Mesodermal cell (in vitro differentiated cells): ENCODE results near the gene GNPAT. TPM values are rescaled to one million over a fixed set of nuclear protein-coding genes. Genes with fewer than 3 reads are reported as not detected.

Source experiments
- H3K27ac ChIP-seq: 2 replicates; pipeline ENCODE4 v1.7.0; 2013; ENCODE audit warnings: mild to moderate bottlenecking, low read depth, low read length, moderate library complexity; ENCODE audit not compliant: severe bottlenecking
- H3K36me3 ChIP-seq: 2 replicates; pipeline ENCODE4 v1.7.1; 2013; ENCODE audit warnings: mild to moderate bottlenecking, low read length, moderate library complexity; ENCODE audit not compliant: control insufficient read depth, insufficient read depth
- H3K4me1 ChIP-seq: one replicate; pipeline ENCODE4 v1.7.1; 2013; ENCODE audit warnings: mild to moderate bottlenecking, low read length; ENCODE audit not compliant: insufficient read depth, control insufficient read depth, poor library complexity, severe bottlenecking
- H3K4me3 ChIP-seq: 2 replicates; pipeline ENCODE4 v1.7.0; 2013; ENCODE audit warnings: low read length, control low read depth, mild to moderate bottlenecking; ENCODE audit not compliant: insufficient read depth, poor library complexity, severe bottlenecking; ENCODE audit errors: extremely low read depth
- H3K9me3 ChIP-seq: 2 replicates; pipeline ENCODE4 v1.7.1; 2013; ENCODE audit warnings: mild to moderate bottlenecking, low read length, moderate library complexity; ENCODE audit not compliant: control insufficient read depth
- WGBS, 2 experiments: methylation state at CpG; one replicate each; pipeline ENCODE4 v1.1.5; 2013; ENCODE audit warnings: missing lambda C conversion rate in 2 of 2; ENCODE audit not compliant: insufficient coverage in 2 of 2; 5-methylcytosine and 5-hydroxymethylcytosine counted together
- polyA plus RNA-seq, 2 experiments: library from polyadenylated mRNA; stranded (reverse); fragments of 50-300 nt; gene quantifications; one replicate each; pipeline ENCODE4 v1.2.3, GENCODE V29; 2013

The GNPAT gene
- 56.5 TPM for polyA plus RNA-seq (2013, experiment 1 of 2)
- polyA plus RNA-seq (2013, experiment 2 of 2): 59.9 TPM

GRCh38 chr1:231240883-231241735 lies at the start of gene GNPAT:
Gene GNPAT (plus strand): TSS chr1:231241212. CDS start chr1:231241379, 167 bp downstream.
- H3K27ac ChIP-seq: peak within 1 kb of the TSS; percentile 37
- peak within 1 kb of the TSS; percentile 69 for H3K4me3 ChIP-seq
- H3K36me3 ChIP-seq: peaks cover 26% of the 10 kb centered on the region
- H3K4me1 ChIP-seq: peaks cover 13% of the 10 kb centered on the region
- WGBS, 2 experiments: 0% methylated on average over 33 to 42 of the region's 51 CpGs
- no peaks in the 10 kb centered on the region for H3K9me3 ChIP-seq

GRCh38 chr1:231192620-231193163 lies 48.3 kb upstream of the GNPAT start:
- WGBS, 2 experiments: 89 to 94% methylated on average over 11 to 12 of the region's 12 CpGs

GRCh38 chr1:231193710-231194340 lies 47.2 kb upstream of the GNPAT start:
- no peak overlapping the region for H3K4me3 ChIP-seq
- H3K9me3 ChIP-seq: peaks cover 6% of the 10 kb centered on the region
- no peak overlapping the region for H3K27ac ChIP-seq
- no peaks in the 10 kb centered on the region for H3K36me3 ChIP-seq
- no peaks in the 10 kb centered on the region for H3K4me1 ChIP-seq
- 66 to 76% methylated on average over 2 to 9 of the region's 10 CpGs for WGBS, 2 experiments

More at GRCh38 chr1:231192620-231193163, 48.3 kb upstream of the GNPAT start:
- H3K9me3 ChIP-seq: peaks cover 6% of the 10 kb centered on the region
- H3K4me1 ChIP-seq: no peaks in the 10 kb centered on the region
- H3K4me3 ChIP-seq: no peak overlapping the region
- no peak overlapping the region for H3K27ac ChIP-seq
- H3K36me3 ChIP-seq: no peaks in the 10 kb centered on the region

GRCh38 chr1:231194476-231194842 lies 46.6 kb upstream of the GNPAT start:
- H3K27ac ChIP-seq: no peak overlapping the region
- no peaks in the 10 kb centered on the region for H3K4me1 ChIP-seq
- no peak overlapping the region for H3K4me3 ChIP-seq
- whole genome bisulfite sequencing, 2 experiments: 85 to 100% methylated on average over 1 of the region's 2 CpGs
- no peaks in the 10 kb centered on the region for H3K36me3 ChIP-seq
- peaks cover 5% of the 10 kb centered on the region for H3K9me3 ChIP-seq

GRCh38 chr1:231194843-231195516 lies 46.0 kb upstream of the GNPAT start:
- H3K4me1 ChIP-seq: no peaks in the 10 kb centered on the region
- 78 to 80% methylated on average over 3 to 5 of the region's 8 CpGs for WGBS, 2 experiments

GRCh38 chr1:231196307-231196706 lies 44.7 kb upstream of the GNPAT start:
- 79 to 100% methylated on average over 1 to 2 of the region's 3 CpGs for WGBS, 2 experiments
- H3K4me1 ChIP-seq: no peaks in the 10 kb centered on the region

More at GRCh38 chr1:231194843-231195516, 46.0 kb upstream of the GNPAT start:
- no peaks in the 10 kb centered on the region for H3K36me3 ChIP-seq
- no peak overlapping the region for H3K27ac ChIP-seq
- H3K4me3 ChIP-seq: no peak overlapping the region
- H3K9me3 ChIP-seq: no peaks in the 10 kb centered on the region

GRCh38 chr1:231196728-231197127 lies 44.3 kb upstream of the GNPAT start:
- Histone ChIP-seq H3K4me3 (no peak overlapping the region), H3K9me3 (no peaks in the 10 kb centered on the region), H3K4me1 (no peaks in the 10 kb centered on the region), H3K27ac (no peak overlapping the region), H3K36me3 (no peaks in the 10 kb centered on the region)
- 92% methylated on average over 2 of the region's 2 CpGs; no CpG with 5 or more reads in 1 of the 2 experiments for WGBS, 2 experiments

More at GRCh38 chr1:231196307-231196706, 44.7 kb upstream of the GNPAT start:
- Histone ChIP-seq H3K4me3 (no peak overlapping the region), H3K27ac (no peak overlapping the region), H3K36me3 (no peaks in the 10 kb centered on the region), H3K9me3 (no peaks in the 10 kb centered on the region)

GRCh38 chr1:231199868-231200267 lies 41.1 kb upstream of the GNPAT start:
- Histone ChIP-seq H3K27ac (no peak overlapping the region), H3K36me3 (no peaks in the 10 kb centered on the region), H3K4me1 (no peaks in the 10 kb centered on the region), H3K9me3 (no peaks in the 10 kb centered on the region), H3K4me3 (no peak overlapping the region)
- WGBS, 2 experiments: 96 to 98% methylated on average over 4 to 7 of the region's 7 CpGs

GRCh38 chr1:231200388-231201031 lies 40.5 kb upstream of the GNPAT start:
- WGBS, 2 experiments: 79 to 83% methylated on average over 7 to 8 of the region's 8 CpGs
- Histone ChIP-seq H3K4me1 (no peaks in the 10 kb centered on the region), H3K36me3 (no peaks in the 10 kb centered on the region), H3K9me3 (no peaks in the 10 kb centered on the region), H3K27ac (no peak overlapping the region), H3K4me3 (no peak overlapping the region)

GRCh38 chr1:231201375-231201978 lies 39.5 kb upstream of the GNPAT start:
- WGBS, 2 experiments: 87 to 88% methylated on average over 16 of the region's 16 CpGs
- H3K4me3 ChIP-seq: no peak overlapping the region

More at GRCh38 chr1:231201375-231201978, 39.5 kb upstream of the GNPAT start:
- no peaks in the 10 kb centered on the region for H3K9me3 ChIP-seq
- H3K36me3 ChIP-seq: no peaks in the 10 kb centered on the region
- no peaks in the 10 kb centered on the region for H3K4me1 ChIP-seq
- H3K27ac ChIP-seq: no peak overlapping the region
